ENCODE results near the gene DUSP5.

GRCh38 chr10:110534571-110534970 is 36.9 kb downstream of the DUSP5 start:
- no peak for TF ChIP-seq CTCF (IDR thresholded peaks at IDR 0.05)
- TF ChIP-seq POLR2A (IDR thresholded peaks at IDR 0.05): no peak

Data from uterus (tissue), 2 donors.